Fibroblast of mammary gland (primary cell): Measurements from ENCODE around the gene ZDHHC14.

Experiments
- DNase-seq: peaks from one replicate; pipeline ENCODE4 v3.0.0-alpha.2; 2010; ENCODE audit warnings: low read depth
- H3K4me3 ChIP-seq: 2 replicates; pipeline ENCODE4 v1.5.1; 2011; ENCODE audit warnings: low read depth, mild to moderate bottlenecking, low read length, moderate library complexity; ENCODE audit not compliant: control insufficient read depth
- CTCF ChIP-seq: conservative IDR thresholded peaks from 2 replicates; pipeline ENCODE4 v1.5.1; 2011; ENCODE audit warnings: low read depth, low read length, inconsistent platforms; ENCODE audit not compliant: control insufficient read depth, insufficient read depth

ZDHHC14 gene

GRCh38 chr6:157436944-157437336, 56.0 kb downstream of the ZDHHC14 start:
- no peak overlapping the region for H3K4me3 ChIP-seq
- TF ChIP-seq CTCF: no peak
- no peak for DNase-seq

GRCh38 chr6:157438611-157439111, 57.7 kb downstream of the ZDHHC14 start:
- no peak for TF ChIP-seq CTCF

GRCh38 chr6:157440171-157440570, 59.2 kb downstream of the ZDHHC14 start:
- DNase-seq: no peak
- TF ChIP-seq CTCF: no peak
- no peak overlapping the region for H3K4me3 ChIP-seq

More at GRCh38 chr6:157438611-157439111, 57.7 kb downstream of the ZDHHC14 start:
- H3K4me3 ChIP-seq: no peak overlapping the region
- no peak for DNase-seq

GRCh38 chr6:157442291-157442690, 61.3 kb downstream of the ZDHHC14 start:
- DNase-seq: peak; percentile 63
- TF ChIP-seq CTCF: no peak
- H3K4me3 ChIP-seq: no peak overlapping the region

- no peak overlapping the region for H3K4me3 ChIP-seq
- DNase-seq: peak; percentile 87
- TF ChIP-seq CTCF: no peak
Measured at GRCh38 chr6:157443066-157443800, 62.2 kb downstream of the ZDHHC14 start.

- H3K4me3 ChIP-seq: no peak overlapping the region
- DNase-seq: no peak
- TF ChIP-seq CTCF: no peak
Measured at GRCh38 chr6:157445277-157446009, 64.5 kb downstream of the ZDHHC14 start.
